GM23338 (cell line): ENCODE measurements around the gene ALKAL2. TPM values are rescaled to one million over a fixed set of nuclear protein-coding genes. Genes with fewer than 3 reads are reported as not detected.

Experiments used
- ATAC-seq: fragments of 200-7000 bp; cut with Tn5 transposase; 3 replicates; pipeline ENCODE4 v1.9.1; 2020
- DNase-seq: peaks from one replicate; pipeline ENCODE4 v3.0.0-alpha.2; 2015; ENCODE audit warnings: low spot score
- H2AFZ ChIP-seq: fragments of 200-600 bp; sonication (generic); 2 replicates; pipeline ENCODE4 v1.8.0; 2016; ENCODE audit warnings: antibody characterized with exemption, mild to moderate bottlenecking, moderate library complexity
- H3F3A ChIP-seq: fragments of 200-600 bp; sonication (generic); replicated peaks from 2 replicates; pipeline ENCODE4 v1.8.0; 2017; ENCODE audit warnings: antibody characterized with exemption, mixed run types, low read depth
- H3K27ac ChIP-seq: fragments of 200-600 bp; sonication (generic); 2 replicates; pipeline ENCODE4 v1.6.1; 2016; ENCODE audit warnings: low read depth
- H3K27me3 ChIP-seq: fragments of 200-600 bp; sonication (generic); 2 replicates; pipeline ENCODE4 v1.8.0; 2016; ENCODE audit warnings: mild to moderate bottlenecking, mixed run types, moderate library complexity; ENCODE audit not compliant: insufficient read depth
- H3K36me3 ChIP-seq: fragments of 200-600 bp; sonication (generic); 2 replicates; pipeline ENCODE4 v1.8.0; 2016; ENCODE audit warnings: mild to moderate bottlenecking; ENCODE audit not compliant: insufficient read depth
- H3K4me1 ChIP-seq: fragments of 200-600 bp; sonication (generic); 2 replicates; pipeline ENCODE4 v1.8.0; 2016; ENCODE audit warnings: mild to moderate bottlenecking, moderate library complexity; ENCODE audit not compliant: insufficient read depth
- H3K4me2 ChIP-seq: fragments of 200-600 bp; sonication (generic); 2 replicates; pipeline ENCODE4 v1.7.1; 2017; ENCODE audit warnings: mixed run types
- H3K4me3 ChIP-seq: fragments of 200-600 bp; sonication (generic); 2 replicates; pipeline ENCODE4 v1.6.1; 2016; ENCODE audit warnings: mixed run types
- H3K79me2 ChIP-seq: fragments of 200-600 bp; sonication (generic); replicated peaks from 2 replicates; pipeline ENCODE4 v1.8.0; 2017; ENCODE audit warnings: mild to moderate bottlenecking; ENCODE audit not compliant: insufficient read depth
- H3K9me2 ChIP-seq: fragments of 200-600 bp; sonication (generic); 2 replicates; pipeline ENCODE4 v1.8.0; 2017; ENCODE audit not compliant: insufficient read depth
- H4K20me1 ChIP-seq: fragments of 200-600 bp; sonication (generic); replicated peaks from 2 replicates; pipeline ENCODE4 v1.8.0; 2017; ENCODE audit warnings: mild to moderate bottlenecking; ENCODE audit not compliant: insufficient read depth
- H3K27ac Mint-ChIP-seq: 2 replicates; pipeline ENCODE4 v1.8.0; 2020; ENCODE audit warnings: inconsistent platforms, mild to moderate bottlenecking, moderate library complexity, mixed read lengths
- H3K27me3 Mint-ChIP-seq: 3 replicates; pipeline ENCODE4 v1.8.0; 2022; ENCODE audit warnings: low read depth, mild to moderate bottlenecking, moderate library complexity, mixed read lengths, inconsistent platforms; ENCODE audit not compliant: insufficient read depth, poor library complexity
- H3K36me3 Mint-ChIP-seq: 3 replicates; pipeline ENCODE4 v1.8.0; 2021; ENCODE audit warnings: low read depth, mild to moderate bottlenecking, inconsistent platforms, moderate library complexity, mixed read lengths
- H3K4me1 Mint-ChIP-seq: 3 replicates; pipeline ENCODE4 v1.8.0; 2020; ENCODE audit warnings: mild to moderate bottlenecking, inconsistent platforms, mixed read lengths
- H3K4me3 Mint-ChIP-seq: 3 replicates; pipeline ENCODE4 v1.8.0; 2021; ENCODE audit warnings: moderate library complexity, mild to moderate bottlenecking, inconsistent platforms, mixed read lengths
- H3K9me3 Mint-ChIP-seq: 3 replicates; pipeline ENCODE4 v1.8.0; 2020; ENCODE audit warnings: moderate library complexity, mild to moderate bottlenecking, inconsistent platforms, mixed read lengths
- CREB1 ChIP-seq: fragments of 250-450 bp; sonication (Bioruptor Pico); IDR thresholded peaks from 2 replicates; pipeline ENCODE4 v1.5.0; 2020; ENCODE audit warnings: low read depth, mild to moderate bottlenecking, moderate library complexity
- ETS1 ChIP-seq: IDR thresholded peaks from 2 replicates; pipeline ENCODE4 v1.6.1; 2016; ENCODE audit warnings: antibody characterized with exemption
- EZH2phosphoT487 ChIP-seq: fragments of 200-600 bp; sonication (generic); IDR thresholded peaks from one replicate; pipeline ENCODE4 v1.8.1; 2018; ENCODE audit warnings: antibody characterized with exemption; ENCODE audit not compliant: unreplicated experiment
- NANOG ChIP-seq: IDR thresholded peaks from 2 replicates; pipeline ENCODE4 v1.6.1; 2016; ENCODE audit warnings: antibody characterized with exemption, borderline replicate concordance
- POLR2AphosphoS5 ChIP-seq: IDR thresholded peaks from 2 replicates; pipeline ENCODE4 v1.6.1; 2016; ENCODE audit warnings: antibody characterized with exemption, low read depth
- STAT1 ChIP-seq: IDR thresholded peaks from one replicate; pipeline ENCODE4 v1.6.1; 2016; ENCODE audit warnings: antibody characterized with exemption; ENCODE audit not compliant: unreplicated experiment
- ZNF462 ChIP-seq: fragments of 250-450 bp; sonication (Bioruptor Pico); IDR thresholded peaks from 2 replicates; pipeline ENCODE4 v1.5.0; 2020; ENCODE audit warnings: mild to moderate bottlenecking, moderate library complexity
- polyA plus RNA-seq: library from polyadenylated mRNA; unstranded; fragments of >200 nt; fragmentation: Nextera tagmentation; extraction: Ambion mirVana; gene quantifications from 2 replicates; pipeline ENCODE4 v1.2.1, GENCODE V29; 2016
- total RNA-seq: library from RNA; depleted of rRNA; stranded (reverse); fragments of >200 nt; shearing (Covaris generic); gene quantifications from 2 replicates; pipeline ENCODE4 v1.2.3, GENCODE V29; 2014
- TF ChIP-seq, protein P1 (sequence below), 2 experiments: fragments of 200-600 bp in 1 of 2; sonication (generic) in 1 of 2; conservative IDR thresholded peaks; 2 replicates each; pipeline versions ENCODE4 v1.5.1 to v1.6.1; 2016 to 2017; ENCODE audit warnings: antibody characterized with exemption in 2 of 2, low read depth in 2 of 2, mild to moderate bottlenecking in 2 of 2, moderate library complexity in 1 of 2

ALKAL2 gene
- total and polyA plus RNA-seq, 2 experiments from 2014 or later, result 6.4 to 12.1 TPM

GRCh38 chr2:336360-336759 is 48.5 kb upstream of the ALKAL2 start (continued):
- TF ChIP-seq, protein P1, sequence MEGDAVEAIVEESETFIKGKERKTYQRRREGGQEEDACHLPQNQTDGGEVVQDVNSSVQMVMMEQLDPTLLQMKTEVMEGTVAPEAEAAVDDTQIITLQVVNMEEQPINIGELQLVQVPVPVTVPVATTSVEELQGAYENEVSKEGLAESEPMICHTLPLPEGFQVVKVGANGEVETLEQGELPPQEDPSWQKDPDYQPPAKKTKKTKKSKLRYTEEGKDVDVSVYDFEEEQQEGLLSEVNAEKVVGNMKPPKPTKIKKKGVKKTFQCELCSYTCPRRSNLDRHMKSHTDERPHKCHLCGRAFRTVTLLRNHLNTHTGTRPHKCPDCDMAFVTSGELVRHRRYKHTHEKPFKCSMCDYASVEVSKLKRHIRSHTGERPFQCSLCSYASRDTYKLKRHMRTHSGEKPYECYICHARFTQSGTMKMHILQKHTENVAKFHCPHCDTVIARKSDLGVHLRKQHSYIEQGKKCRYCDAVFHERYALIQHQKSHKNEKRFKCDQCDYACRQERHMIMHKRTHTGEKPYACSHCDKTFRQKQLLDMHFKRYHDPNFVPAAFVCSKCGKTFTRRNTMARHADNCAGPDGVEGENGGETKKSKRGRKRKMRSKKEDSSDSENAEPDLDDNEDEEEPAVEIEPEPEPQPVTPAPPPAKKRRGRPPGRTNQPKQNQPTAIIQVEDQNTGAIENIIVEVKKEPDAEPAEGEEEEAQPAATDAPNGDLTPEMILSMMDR (conservative IDR thresholded peaks at IDR 0.05; ENCODE audit: low read depth in 2 of 2), result no peak
- TF ChIP-seq NANOG, result no peak
- TF ChIP-seq POLR2AphosphoS5, result no peak

- Histone ChIP-seq H3K36me3 (no peaks in the 10 kb centered on the region), H4K20me1 (no peaks in the 10 kb centered on the region), H3F3A (no peaks in the 10 kb centered on the region), H3K4me2 (no peak overlapping the region), H3K27me3 (no peaks in the 10 kb centered on the region), H3K4me1 (no peaks in the 10 kb centered on the region), H3K79me2 (no peaks in the 10 kb centered on the region), H3K9me2 (no peaks in the 10 kb centered on the region), H3K4me3 (no peak overlapping the region), H3K27ac (no peak overlapping the region), H2AFZ (no peak overlapping the region)
- TF ChIP-seq ETS1 (no peak), CREB1 (CRISPR knock-in tag) (no peak), EZH2phosphoT487 (no peak), ZNF462 (CRISPR knock-in tag) (no peak), STAT1 (no peak)
- TF ChIP-seq, protein P1 (conservative IDR thresholded peaks at IDR 0.05; ENCODE audit: low read depth in 2 of 2), result peak; percentile 50 to 68
- Mint-ChIP-seq H3K4me3 (no peak overlapping the region), H3K36me3 (peaks cover 21% of the 10 kb centered on the region), H3K27me3 (no peaks in the 10 kb centered on the region), H3K9me3 (peaks cover 38% of the 10 kb centered on the region), H3K27ac (no peak overlapping the region), H3K4me1 (no peaks in the 10 kb centered on the region)
- ATAC-seq, result no peak
- DNase-seq, result peak; percentile 24
Measured at GRCh38 chr2:332592-332991, 44.7 kb upstream of the ALKAL2 start.
